Upper lobe of left lung (tissue), 4 donors: ENCODE measurements around the gene TCF7.

Experiments
- POLR2A ChIP-seq, 4 donors: fragments of 450-650 bp; IDR thresholded peaks; one replicate each; pipeline ENCODE4 v1.5.1; 2016 to 2017; ENCODE audit warnings: antibody characterized with exemption in 4 of 4, mild to moderate bottlenecking in 2 of 4
- POLR2AphosphoS5 ChIP-seq, 2 donors: sonication (generic); formaldehyde crosslinking; IDR thresholded peaks; one replicate each; pipeline ENCODE4 v1.5.1; 2017; ENCODE audit warnings: antibody characterized with exemption in 2 of 2
- TF ChIP-seq, protein P1 (sequence below), 6 experiments: fragments of 450-650 bp in 4 of 6; fragments of 200-600 bp in 2 of 6; sonication (generic) in 2 of 6; IDR thresholded peaks; one replicate each; pipeline ENCODE4 v1.5.1; 2016 to 2019; ENCODE audit warnings: antibody characterized with exemption in 6 of 6

GRCh38 chr5:134136771-134137170, 22.3 kb downstream of the TCF7 start:
- TF ChIP-seq, protein P1, sequence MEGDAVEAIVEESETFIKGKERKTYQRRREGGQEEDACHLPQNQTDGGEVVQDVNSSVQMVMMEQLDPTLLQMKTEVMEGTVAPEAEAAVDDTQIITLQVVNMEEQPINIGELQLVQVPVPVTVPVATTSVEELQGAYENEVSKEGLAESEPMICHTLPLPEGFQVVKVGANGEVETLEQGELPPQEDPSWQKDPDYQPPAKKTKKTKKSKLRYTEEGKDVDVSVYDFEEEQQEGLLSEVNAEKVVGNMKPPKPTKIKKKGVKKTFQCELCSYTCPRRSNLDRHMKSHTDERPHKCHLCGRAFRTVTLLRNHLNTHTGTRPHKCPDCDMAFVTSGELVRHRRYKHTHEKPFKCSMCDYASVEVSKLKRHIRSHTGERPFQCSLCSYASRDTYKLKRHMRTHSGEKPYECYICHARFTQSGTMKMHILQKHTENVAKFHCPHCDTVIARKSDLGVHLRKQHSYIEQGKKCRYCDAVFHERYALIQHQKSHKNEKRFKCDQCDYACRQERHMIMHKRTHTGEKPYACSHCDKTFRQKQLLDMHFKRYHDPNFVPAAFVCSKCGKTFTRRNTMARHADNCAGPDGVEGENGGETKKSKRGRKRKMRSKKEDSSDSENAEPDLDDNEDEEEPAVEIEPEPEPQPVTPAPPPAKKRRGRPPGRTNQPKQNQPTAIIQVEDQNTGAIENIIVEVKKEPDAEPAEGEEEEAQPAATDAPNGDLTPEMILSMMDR (IDR thresholded peaks at IDR 0.05): no peak
- TF ChIP-seq POLR2A (IDR thresholded peaks at IDR 0.05) (no peak), POLR2AphosphoS5 (IDR thresholded peaks at IDR 0.05) (no peak)
